ENCODE data around the gene AP2A1. TPM values are rescaled to one million over a fixed set of nuclear protein-coding genes. Genes with fewer than 3 reads are reported as not detected.
A peak's percentile ranks its signal among the peaks of the same experiment; 100 is the strongest.

The AP2A1 gene
- total RNA-seq, 3 donors from 2014 or later (not counting 1 experiment from before 2014, with no cell fraction given) = 137 to 163 (median 161) TPM

GRCh38 chr19:49850487-49851342, 83.9 kb downstream of the AP2A1 start, which contains the start of gene PTOV1:
TSS of gene PTOV1 (plus strand) at chr19:49851159.
- peaks cover 31% of the 10 kb centered on the region for H3K4me1 ChIP-seq (ENCODE audit: control insufficient read depth, insufficient read depth, low read length)
- Mint-ChIP-seq H3K36me3 (no peaks in the 10 kb centered on the region), H3K4me1 (peaks cover 30 to 33% of the 10 kb centered on the region in 2 donors), H3K4me3 (peak within 1 kb of the TSS; percentile 93), H3K27ac (peak within 1 kb of the TSS; percentile 86 to 95), H3K27me3 (ENCODE audit: low read depth in 2 of 2) (no peaks in the 10 kb centered on the region), H3K9me3 (no peaks in the 10 kb centered on the region)
- H3K27me3 ChIP-seq (ENCODE audit: control insufficient read depth, insufficient read depth, low read length) = no peaks in the 10 kb centered on the region
- peaks cover 3% of the 10 kb centered on the region for H3K36me3 ChIP-seq (ENCODE audit: control insufficient read depth, insufficient read depth, low read length)
- H3K4me3 ChIP-seq (ENCODE audit: low read length) = peak within 1 kb of the TSS; percentile 77
- ATAC-seq = peak; percentile 90 to 96 (median 91)
- peak within 1 kb of the TSS; percentile 94 for H3K27ac ChIP-seq (ENCODE audit: low read length)
- DNase-seq = peak; percentile 92 to 95
- TF ChIP-seq CTCF (IDR thresholded peaks at IDR 0.05) = no peak
- intact Hi-C loops (cut with micrococcal nuclease) = loop anchor here (1.0 to 2.0 kb wide), 2 partner anchors 32 to 84 kb away; partner anchors contain the start of gene MED25
- H3K9me3 ChIP-seq (ENCODE audit: control insufficient read depth, insufficient read depth, low read length) = no peaks in the 10 kb centered on the region
- 2% methylated on average over 98 of the region's 98 CpGs for whole genome bisulfite sequencing (ENCODE audit: insufficient coverage)

- no peaks in the 10 kb centered on the region for H3K27me3 ChIP-seq (ENCODE audit: control insufficient read depth, insufficient read depth, low read length)
- intact Hi-C loops (cut with micrococcal nuclease) = loop anchor here (2.0 kb wide), 2 partner anchors 15 to 33 kb away; partner anchors contain the start of genes MED25 and PNKP
- TF ChIP-seq CTCF (IDR thresholded peaks at IDR 0.05) = no peak
- H3K9me3 ChIP-seq (ENCODE audit: control insufficient read depth, insufficient read depth, low read length) = no peaks in the 10 kb centered on the region
- peaks cover 31% of the 10 kb centered on the region for H3K4me1 ChIP-seq (ENCODE audit: control insufficient read depth, insufficient read depth, low read length)
- H3K4me3 ChIP-seq (ENCODE audit: low read length) = peak overlapping the region; percentile 40
- Mint-ChIP-seq H3K9me3 (no peaks in the 10 kb centered on the region), H3K4me3 (peak overlapping the region; percentile 80), H3K4me1 (peaks cover 30 to 33% of the 10 kb centered on the region in 2 donors), H3K27me3 (ENCODE audit: low read depth in 2 of 2) (no peaks in the 10 kb centered on the region), H3K27ac (peak overlapping the region; percentile 56 to 95), H3K36me3 (no peaks in the 10 kb centered on the region)
- ATAC-seq (no peak), DNase-seq (peak in 1 of 2 donors; percentile 60)
- peaks cover 3% of the 10 kb centered on the region for H3K36me3 ChIP-seq (ENCODE audit: control insufficient read depth, insufficient read depth, low read length)
- H3K27ac ChIP-seq (ENCODE audit: low read length) = no peak overlapping the region
- WGBS (ENCODE audit: insufficient coverage) = 2% methylated on average over 73 of the region's 78 CpGs
Measured at GRCh38 chr19:49851456-49852259, 84.9 kb downstream of the AP2A1 start.

GRCh38 chr19:49852631-49853126, 85.9 kb downstream of the AP2A1 start:
- Mint-ChIP-seq H3K27ac (peak overlapping the region; percentile 56 to 95), H3K4me3 (peak overlapping the region; percentile 80), H3K36me3 (no peaks in the 10 kb centered on the region), H3K27me3 (ENCODE audit: low read depth in 2 of 2) (no peaks in the 10 kb centered on the region), H3K9me3 (no peaks in the 10 kb centered on the region), H3K4me1 (peaks cover 30 to 33% of the 10 kb centered on the region in 2 donors)
- no peak overlapping the region for H3K27ac ChIP-seq (ENCODE audit: low read length)
- DNase-seq (no peak), ATAC-seq (no peak)
- no peaks in the 10 kb centered on the region for H3K27me3 ChIP-seq (ENCODE audit: control insufficient read depth, insufficient read depth, low read length)
- no peaks in the 10 kb centered on the region for H3K9me3 ChIP-seq (ENCODE audit: control insufficient read depth, insufficient read depth, low read length)
- H3K4me3 ChIP-seq (ENCODE audit: low read length) = no peak overlapping the region
- peaks cover 31% of the 10 kb centered on the region for H3K4me1 ChIP-seq (ENCODE audit: control insufficient read depth, insufficient read depth, low read length)
- TF ChIP-seq CTCF (IDR thresholded peaks at IDR 0.05) = no peak
- WGBS (ENCODE audit: insufficient coverage) = 91% methylated on average over 14 of the region's 14 CpGs
- peaks cover 5% of the 10 kb centered on the region for H3K36me3 ChIP-seq (ENCODE audit: control insufficient read depth, insufficient read depth, low read length)
- intact Hi-C loops (cut with micrococcal nuclease) = loop anchor here (2.0 kb wide), 1 partner anchor 14 kb away; the partner anchor contains the start of gene PNKP
